Glomerular endothelial cell (primary cell): ENCODE measurements around the gene LSS. TPM values are rescaled to one million over a fixed set of nuclear protein-coding genes. Genes with fewer than 3 reads are reported as not detected.

Experiments used
- DNase-seq: peaks from one replicate; pipeline ENCODE4 v3.0.0-alpha.2; 2011; ENCODE audit warnings: low read depth, low spot score; ENCODE audit errors: extremely low read depth
- total RNA-seq: library from RNA; depleted of rRNA; stranded (reverse); fragments of >200 nt; gene quantifications from 2 replicates; pipeline ENCODE4 v1.2.3, GENCODE V29; 2015

The LSS gene
- total RNA-seq, 1 donor from 2014 or later, result 136 TPM

DNA sequence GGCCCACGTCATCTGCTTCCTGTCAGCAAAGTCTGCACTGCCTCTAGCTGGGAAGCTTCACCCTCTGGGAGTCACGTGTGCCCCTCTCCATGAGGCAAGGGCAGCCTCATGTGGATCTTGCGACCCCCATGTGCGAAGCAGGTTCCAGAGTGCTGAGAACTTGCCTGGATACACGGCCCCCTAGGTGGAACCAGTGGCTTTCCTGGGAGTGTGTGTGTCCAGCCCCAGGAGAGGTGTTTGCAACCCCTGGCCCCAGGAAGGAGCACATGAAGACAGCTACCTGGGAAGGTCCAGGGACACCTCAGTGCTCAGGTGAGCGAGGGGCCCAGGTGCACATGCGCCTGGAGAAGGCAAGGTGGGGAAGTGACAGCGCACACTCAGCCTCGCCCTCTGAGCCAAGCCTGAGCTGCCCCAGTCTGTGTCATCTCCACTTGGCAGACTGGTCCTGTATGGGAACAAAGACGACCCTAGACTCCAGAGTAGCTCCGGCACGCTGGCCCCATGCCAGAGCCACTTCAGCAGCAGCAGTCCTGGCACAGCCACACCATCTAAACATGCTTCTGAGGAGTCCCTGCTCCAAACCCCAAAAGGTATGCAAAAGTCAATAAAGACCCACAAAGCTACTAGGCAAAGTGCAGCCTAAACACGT lies 8.9 kb downstream of the LSS start:
- no peak for DNase-seq

DNA sequence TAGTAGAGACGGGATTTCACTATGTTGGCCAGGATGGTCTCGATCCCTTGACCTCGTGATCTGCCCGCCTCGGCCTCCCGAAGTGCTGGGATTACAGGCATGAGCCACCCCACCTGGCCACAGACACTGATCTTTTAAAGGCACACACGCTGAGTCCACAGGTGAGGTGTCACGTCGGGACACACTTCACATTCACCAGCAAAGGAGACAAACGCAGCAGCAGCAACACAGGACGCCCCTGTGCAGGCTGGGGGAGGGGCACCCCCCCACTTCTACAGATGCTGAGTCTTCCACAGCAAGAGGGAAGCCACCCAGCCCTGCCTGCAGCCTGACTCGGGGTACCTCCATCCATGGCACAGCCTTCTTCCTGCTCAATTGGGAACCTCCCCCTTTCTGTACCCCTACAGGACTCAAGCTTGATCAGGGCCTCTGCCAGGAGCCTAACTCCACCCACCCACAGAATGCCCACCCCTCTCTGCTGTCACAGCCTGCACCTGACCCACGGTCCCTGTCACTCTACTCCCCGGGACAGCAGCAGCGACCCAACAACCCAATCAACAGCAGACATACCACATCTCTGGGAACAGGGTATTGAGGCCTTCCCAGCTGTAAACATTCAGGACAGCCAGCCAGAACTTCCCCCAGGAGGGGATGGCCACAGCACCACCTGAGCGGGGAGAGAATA lies 9.5 kb downstream of the LSS start:
- no peak for DNase-seq

DNA sequence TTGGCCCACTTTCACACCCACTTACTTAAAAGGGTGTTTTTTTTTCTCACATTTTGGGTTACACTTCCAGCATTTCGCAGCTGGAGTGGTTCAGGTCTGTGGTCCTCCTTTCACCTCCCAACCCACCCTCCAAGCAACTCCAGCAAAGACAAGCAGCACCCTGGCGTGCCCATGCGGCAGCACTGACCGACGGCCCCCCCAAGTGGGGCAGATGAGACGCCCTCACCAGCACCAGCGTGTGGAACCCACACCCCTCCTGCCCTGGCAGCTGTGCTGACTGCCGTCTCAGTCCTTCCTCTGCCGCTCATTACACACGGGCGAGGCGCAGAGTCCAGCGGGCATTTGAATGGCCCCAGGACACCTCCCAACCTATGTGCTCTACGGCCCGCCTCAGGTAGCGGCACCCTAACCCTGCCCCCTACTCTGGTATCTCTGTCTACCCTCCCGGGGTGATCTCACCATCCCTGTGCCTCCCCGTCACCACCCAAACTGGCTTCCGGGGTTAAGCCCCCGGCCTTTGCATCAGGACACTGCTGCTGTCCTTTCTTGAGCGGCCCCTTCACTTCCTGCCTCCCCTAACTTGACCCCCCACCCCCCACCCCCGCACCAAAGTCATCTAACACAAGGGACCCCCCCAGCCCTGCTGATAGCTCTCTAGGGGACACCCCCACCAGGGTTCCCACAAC lies 10.9 kb downstream of the LSS start:
- DNase-seq, result no peak

- no peak for DNase-seq
These were observed 12.3 kb downstream of the LSS start for GRCh38 chr21:46216132-46216747.

- no peak for DNase-seq
These were observed 13.0 kb downstream of the LSS start for GRCh38 chr21:46215436-46216131.

GRCh38 chr21:46214478-46215340 lies 13.9 kb downstream of the LSS start:
- no peak for DNase-seq

GRCh38 chr21:46213620-46214286 lies 14.8 kb downstream of the LSS start:
- no peak for DNase-seq

- no peak for DNase-seq
These were observed 15.7 kb downstream of the LSS start for GRCh38 chr21:46212721-46213484.

- DNase-seq, result no peak
These were observed 16.5 kb downstream of the LSS start for GRCh38 chr21:46211786-46212720.

- no peak for DNase-seq
These were observed 17.2 kb downstream of the LSS start for GRCh38 chr21:46211376-46211775.

DNA sequence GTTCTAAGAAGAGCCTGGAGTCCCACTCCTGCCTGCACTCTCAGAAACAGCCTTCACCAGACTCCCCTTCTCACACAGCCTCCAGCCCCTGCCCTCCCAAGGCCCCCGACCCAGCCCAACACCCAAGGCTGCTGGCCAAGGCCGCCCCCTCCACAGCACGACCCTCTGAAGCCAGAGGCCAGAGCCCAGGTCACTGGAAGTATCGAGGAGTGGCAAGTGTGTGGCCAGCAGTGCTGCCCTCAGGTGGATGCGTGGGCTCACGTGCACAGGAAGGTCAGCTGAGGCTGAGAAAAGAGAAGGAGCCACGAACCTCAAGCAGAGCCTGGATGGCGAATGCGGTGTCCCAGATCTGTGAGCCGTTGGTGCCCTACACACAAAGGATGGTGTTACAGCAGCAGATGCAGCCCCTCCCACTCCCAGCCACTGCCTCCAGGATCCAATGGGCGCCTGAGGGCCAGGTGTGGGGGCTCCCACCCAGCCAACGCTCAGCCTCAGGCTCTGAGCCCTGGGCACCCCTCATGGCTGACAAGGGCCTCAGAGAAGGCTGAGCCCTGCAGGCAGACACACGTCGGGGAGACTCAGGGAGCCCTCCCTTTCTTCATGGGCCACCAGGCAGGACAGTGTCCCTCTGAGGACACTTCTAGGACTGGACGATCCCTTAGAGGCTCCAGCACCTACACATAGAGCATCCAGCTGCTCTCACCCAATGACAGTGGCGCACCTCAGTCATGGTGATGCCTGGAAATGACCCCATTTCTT lies 18.0 kb downstream of the LSS start:
- no peak for DNase-seq

GRCh38 chr21:46208761-46209721 lies 19.5 kb downstream of the LSS start:
- DNase-seq, result no peak

DNA sequence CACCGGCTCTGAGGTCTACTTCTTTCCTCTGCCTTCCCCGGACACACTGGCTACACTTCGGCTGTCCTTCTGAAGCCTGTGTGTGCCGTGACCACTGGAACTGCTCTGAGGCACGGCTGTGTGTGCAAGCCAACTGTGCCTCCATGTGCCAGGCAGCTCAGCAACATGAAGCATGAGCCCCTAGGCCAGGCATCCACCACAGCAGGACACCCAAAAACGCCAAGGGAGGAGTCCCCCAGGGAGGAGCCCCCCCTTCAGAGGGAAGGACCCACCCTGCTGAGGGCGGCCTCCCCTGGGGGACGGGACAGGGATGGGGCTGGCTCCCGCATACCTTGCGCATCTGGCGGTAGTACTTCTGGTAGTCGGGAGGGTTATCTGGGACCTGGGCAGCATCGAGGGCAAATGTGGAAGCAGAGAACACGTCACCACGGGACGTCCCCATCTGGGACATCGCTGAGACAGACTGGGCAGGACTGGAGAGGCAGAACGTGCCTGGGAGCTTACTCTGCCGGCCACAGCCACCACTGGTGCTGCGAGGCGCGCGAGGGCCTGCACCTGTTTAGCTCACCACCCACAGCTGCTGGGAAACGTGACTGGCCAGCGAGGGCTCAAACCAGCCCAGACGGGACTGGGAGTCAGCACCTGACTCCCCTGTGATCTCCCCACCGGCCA lies 20.5 kb downstream of the LSS start:
- no peak for DNase-seq

GRCh38 chr21:46207006-46207919 lies 21.3 kb downstream of the LSS start:
- no peak for DNase-seq
